HUES48 (cell line): ENCODE measurements around the gene NRG3.
A peak's percentile ranks its signal among the peaks of the same experiment; 100 is the strongest.

Experiments used
- H3K27ac ChIP-seq: one replicate; pipeline ENCODE4 v1.7.0; 2013; ENCODE audit warnings: low read depth, low read length, inconsistent platforms
- H3K27me3 ChIP-seq: 2 replicates; pipeline ENCODE4 v1.6.1; 2013; ENCODE audit warnings: mild to moderate bottlenecking, low read length; ENCODE audit not compliant: control insufficient read depth, insufficient read depth
- H3K36me3 ChIP-seq: 2 replicates; pipeline ENCODE4 v1.6.1; 2013; ENCODE audit warnings: low read length; ENCODE audit not compliant: control insufficient read depth, insufficient read depth
- H3K4me1 ChIP-seq: 2 replicates; pipeline ENCODE4 v1.6.1; 2013; ENCODE audit warnings: mild to moderate bottlenecking, low read length; ENCODE audit not compliant: control insufficient read depth, insufficient read depth
- H3K4me3 ChIP-seq: 2 replicates; pipeline ENCODE4 v1.5.1; 2013; ENCODE audit warnings: mild to moderate bottlenecking, low read depth, low read length
- H3K9ac ChIP-seq: 2 replicates; pipeline ENCODE4 v1.6.1; 2013; ENCODE audit warnings: mild to moderate bottlenecking, low read depth, low read length, moderate library complexity
- H3K9me3 ChIP-seq: 2 replicates; pipeline ENCODE4 v1.6.1; 2013; ENCODE audit warnings: low read length; ENCODE audit not compliant: control insufficient read depth, insufficient read depth

Gene NRG3

DNA sequence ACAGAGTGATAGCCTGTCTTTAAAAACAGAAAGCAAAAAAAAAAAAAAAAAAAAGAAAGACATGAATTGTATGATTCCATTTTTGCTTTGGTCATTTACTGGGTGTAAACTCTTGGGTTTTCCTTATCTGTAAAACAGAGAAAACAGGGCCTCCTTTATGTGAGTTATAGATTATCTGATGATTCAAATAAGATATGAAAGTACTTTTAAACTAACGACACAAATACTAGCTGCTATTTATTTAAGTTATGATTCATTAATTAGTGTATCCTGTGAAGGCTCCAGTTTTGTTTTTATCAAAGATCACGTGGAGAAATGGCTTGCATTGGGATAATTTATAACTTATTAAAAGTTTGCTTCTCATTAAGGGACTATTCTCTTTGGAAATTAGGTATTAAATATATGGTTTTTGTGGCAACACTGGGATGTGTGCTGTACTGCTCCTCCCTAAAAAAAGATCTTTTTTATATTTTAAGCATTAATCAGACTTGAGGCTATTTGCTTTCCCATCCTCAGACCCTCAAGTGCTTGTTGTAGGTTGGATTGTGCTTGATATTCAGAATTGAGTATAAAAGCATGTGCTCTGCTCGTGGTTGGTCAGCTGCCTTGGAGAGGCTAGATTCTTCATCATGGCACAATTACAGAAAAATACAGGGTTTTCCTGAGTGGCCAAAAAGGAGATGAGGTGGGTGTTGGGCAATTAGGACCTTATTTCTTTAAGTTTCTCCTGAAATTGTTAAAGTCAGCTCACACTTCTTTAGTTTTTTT is 39.9 kb downstream of the NRG3 start:
- Histone ChIP-seq H3K9me3 (no peaks in the 10 kb centered on the region), H3K27ac (no peak overlapping the region), H3K4me1 (peaks cover 26% of the 10 kb centered on the region), H3K9ac (no peak overlapping the region), H3K27me3 (no peaks in the 10 kb centered on the region), H3K36me3 (no peaks in the 10 kb centered on the region), H3K4me3 (no peak overlapping the region)

GRCh38 chr10:81915504-81915897 is 40.5 kb downstream of the NRG3 start:
- no peak overlapping the region for H3K9ac ChIP-seq
- no peak overlapping the region for H3K27ac ChIP-seq
- peaks cover 26% of the 10 kb centered on the region for H3K4me1 ChIP-seq
- H3K9me3 ChIP-seq = no peaks in the 10 kb centered on the region
- H3K36me3 ChIP-seq = no peaks in the 10 kb centered on the region
- no peaks in the 10 kb centered on the region for H3K27me3 ChIP-seq
- no peak overlapping the region for H3K4me3 ChIP-seq

DNA sequence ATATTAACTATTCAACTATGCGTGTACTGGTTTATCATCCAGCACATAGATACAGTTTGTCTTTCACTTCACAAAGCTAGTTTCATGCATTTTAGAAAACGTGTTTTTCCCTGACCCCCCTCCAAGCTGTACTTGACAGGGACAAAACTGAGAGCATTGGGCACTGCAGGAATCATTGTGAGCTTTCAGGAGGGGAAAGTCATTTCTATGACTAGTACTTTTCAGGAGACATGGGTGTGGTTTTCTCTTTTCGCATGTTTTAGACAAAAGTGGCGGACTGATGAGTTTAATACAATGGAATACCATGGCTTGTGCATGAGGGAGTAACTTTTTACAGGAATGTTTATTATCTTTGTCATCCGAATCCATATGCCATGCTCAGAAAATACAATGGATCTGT is 42.7 kb downstream of the NRG3 start:
- H3K9ac ChIP-seq = no peak overlapping the region
- H3K9me3 ChIP-seq = no peaks in the 10 kb centered on the region
- no peak overlapping the region for H3K27ac ChIP-seq
- H3K27me3 ChIP-seq = no peaks in the 10 kb centered on the region
- no peaks in the 10 kb centered on the region for H3K36me3 ChIP-seq
- H3K4me3 ChIP-seq = no peak overlapping the region
- peaks cover 38% of the 10 kb centered on the region for H3K4me1 ChIP-seq

DNA sequence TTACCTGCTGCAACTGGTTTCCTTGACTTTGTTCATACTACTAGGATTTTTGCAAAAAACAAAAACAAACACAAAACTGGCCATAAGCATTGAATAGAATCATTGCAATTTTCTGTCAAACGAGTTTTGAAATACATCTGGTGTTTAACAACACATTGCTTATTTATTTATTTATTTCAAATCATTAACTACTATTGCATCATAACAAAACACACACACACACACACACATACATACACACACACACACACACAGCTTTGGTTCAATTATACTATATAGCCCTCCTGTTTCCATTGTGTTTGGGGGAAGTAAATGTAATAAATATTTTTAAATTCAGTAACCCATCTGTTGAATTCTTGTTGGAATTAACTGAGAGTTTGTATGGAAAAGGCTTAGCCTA is 43.8 kb downstream of the NRG3 start:
- Histone ChIP-seq H3K4me3 (no peak overlapping the region), H3K9me3 (no peaks in the 10 kb centered on the region), H3K9ac (no peak overlapping the region), H3K27me3 (no peaks in the 10 kb centered on the region), H3K4me1 (peaks cover 38% of the 10 kb centered on the region), H3K27ac (no peak overlapping the region), H3K36me3 (no peaks in the 10 kb centered on the region)

- no peak overlapping the region for H3K27ac ChIP-seq
- no peaks in the 10 kb centered on the region for H3K27me3 ChIP-seq
- peaks cover 31% of the 10 kb centered on the region for H3K4me1 ChIP-seq
- H3K4me3 ChIP-seq = no peak overlapping the region
- no peaks in the 10 kb centered on the region for H3K9me3 ChIP-seq
- no peaks in the 10 kb centered on the region for H3K36me3 ChIP-seq
- H3K9ac ChIP-seq = no peak overlapping the region
These were observed 45.3 kb downstream of the NRG3 start for GRCh38 chr10:81920213-81920829.

DNA sequence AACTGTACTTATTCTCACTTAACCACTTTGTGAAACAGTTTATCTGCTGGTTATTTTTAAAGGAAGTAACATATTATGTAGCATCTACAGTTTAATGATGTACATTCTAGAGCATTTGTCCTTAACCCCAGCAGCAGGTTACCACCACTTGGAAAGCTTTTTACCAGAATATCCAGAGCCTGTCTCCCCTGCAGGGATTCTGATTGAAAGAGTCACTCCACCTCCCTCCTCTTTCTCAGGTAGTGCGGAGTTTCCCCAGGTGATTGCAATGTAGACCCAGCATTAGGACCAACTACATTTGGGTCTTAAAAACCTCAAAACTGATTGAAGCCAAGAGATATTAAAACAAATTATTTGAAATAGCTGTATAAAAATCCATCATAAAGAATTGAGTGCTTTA is 53.1 kb downstream of the NRG3 start:
- Histone ChIP-seq H3K4me1 (no peaks in the 10 kb centered on the region), H3K27me3 (no peaks in the 10 kb centered on the region), H3K27ac (no peak overlapping the region), H3K9ac (no peak overlapping the region), H3K9me3 (no peaks in the 10 kb centered on the region), H3K4me3 (no peak overlapping the region), H3K36me3 (no peaks in the 10 kb centered on the region)

GRCh38 chr10:81943583-81943982 is 68.6 kb downstream of the NRG3 start:
- Histone ChIP-seq H3K9ac (no peak overlapping the region), H3K9me3 (no peaks in the 10 kb centered on the region), H3K36me3 (no peaks in the 10 kb centered on the region), H3K27me3 (no peaks in the 10 kb centered on the region), H3K4me3 (no peak overlapping the region), H3K27ac (peak overlapping the region; percentile 36), H3K4me1 (peaks cover 16% of the 10 kb centered on the region; the same call in 1 of the 2 replicates)

GRCh38 chr10:81944609-81945008 is 69.6 kb downstream of the NRG3 start:
- no peak overlapping the region for H3K27ac ChIP-seq
- no peaks in the 10 kb centered on the region for H3K27me3 ChIP-seq
- H3K9me3 ChIP-seq = no peaks in the 10 kb centered on the region

GRCh38 chr10:81949283-81949682 is 74.3 kb downstream of the NRG3 start:
- Histone ChIP-seq H3K4me3 (no peak overlapping the region), H3K27me3 (no peaks in the 10 kb centered on the region), H3K27ac (no peak overlapping the region)

More at GRCh38 chr10:81944609-81945008, 69.6 kb downstream of the NRG3 start:
- H3K36me3 ChIP-seq = no peaks in the 10 kb centered on the region
- H3K9ac ChIP-seq = no peak overlapping the region
- no peak overlapping the region for H3K4me3 ChIP-seq
- peaks cover 16% of the 10 kb centered on the region for H3K4me1 ChIP-seq

DNA sequence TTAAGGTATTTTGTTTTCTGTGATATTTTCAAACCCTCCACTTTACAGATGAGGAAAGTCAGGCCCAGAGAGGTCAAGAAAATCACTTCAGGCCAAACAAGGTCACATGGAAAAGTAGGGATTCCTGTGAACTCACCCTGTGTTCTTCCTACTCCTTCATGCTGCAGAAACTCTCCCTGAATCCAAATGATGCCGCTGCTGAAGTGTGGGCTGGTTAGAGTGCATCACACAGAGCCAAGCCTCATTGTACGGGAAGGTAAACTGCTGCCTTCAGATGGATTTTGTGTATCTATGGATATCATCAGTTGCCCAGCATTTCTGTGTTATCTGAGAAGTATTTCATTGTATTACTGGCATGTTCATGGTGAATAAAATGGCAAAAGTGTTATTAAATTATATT is 75.4 kb downstream of the NRG3 start:
- Histone ChIP-seq H3K9me3 (no peaks in the 10 kb centered on the region), H3K4me3 (no peak overlapping the region), H3K4me1 (no peaks in the 10 kb centered on the region; the same call in 1 of the 2 replicates), H3K36me3 (no peaks in the 10 kb centered on the region), H3K9ac (no peak overlapping the region), H3K27me3 (no peaks in the 10 kb centered on the region), H3K27ac (no peak overlapping the region)

More at GRCh38 chr10:81949283-81949682, 74.3 kb downstream of the NRG3 start:
- Histone ChIP-seq H3K9me3 (no peaks in the 10 kb centered on the region), H3K4me1 (peaks cover 6% of the 10 kb centered on the region), H3K36me3 (no peaks in the 10 kb centered on the region), H3K9ac (no peak overlapping the region)

DNA sequence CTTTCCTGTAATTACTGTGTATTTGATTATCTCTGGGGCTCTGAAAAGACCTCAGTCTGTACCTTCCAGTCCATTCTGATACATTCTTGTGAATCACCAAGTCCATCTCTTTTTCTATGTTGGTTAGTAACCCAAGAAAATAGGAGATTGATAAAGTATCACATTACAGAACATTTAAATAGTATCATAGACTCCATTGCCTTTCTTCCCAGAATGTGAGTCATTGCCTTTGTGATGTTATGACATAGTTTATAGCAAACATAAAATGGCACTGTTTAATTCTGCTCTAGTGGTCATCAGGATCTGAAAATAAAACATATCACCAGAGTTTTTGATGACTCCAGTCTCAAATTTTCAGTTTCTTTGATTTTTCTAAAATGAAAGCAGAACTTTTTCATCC is 78.4 kb downstream of the NRG3 start:
- Histone ChIP-seq H3K4me1 (peaks cover 5% of the 10 kb centered on the region; the same call in 1 of the 2 replicates), H3K4me3 (no peak overlapping the region), H3K27ac (no peak overlapping the region), H3K27me3 (no peaks in the 10 kb centered on the region), H3K9me3 (no peaks in the 10 kb centered on the region), H3K36me3 (no peaks in the 10 kb centered on the region), H3K9ac (no peak overlapping the region)
